ENCODE measurements around the gene ADCY2. TPM values are rescaled to one million over a fixed set of nuclear protein-coding genes. Genes with fewer than 3 reads are reported as not detected.

Gene ADCY2
- polyA plus RNA-seq, 1 experiment = not detected

DNA sequence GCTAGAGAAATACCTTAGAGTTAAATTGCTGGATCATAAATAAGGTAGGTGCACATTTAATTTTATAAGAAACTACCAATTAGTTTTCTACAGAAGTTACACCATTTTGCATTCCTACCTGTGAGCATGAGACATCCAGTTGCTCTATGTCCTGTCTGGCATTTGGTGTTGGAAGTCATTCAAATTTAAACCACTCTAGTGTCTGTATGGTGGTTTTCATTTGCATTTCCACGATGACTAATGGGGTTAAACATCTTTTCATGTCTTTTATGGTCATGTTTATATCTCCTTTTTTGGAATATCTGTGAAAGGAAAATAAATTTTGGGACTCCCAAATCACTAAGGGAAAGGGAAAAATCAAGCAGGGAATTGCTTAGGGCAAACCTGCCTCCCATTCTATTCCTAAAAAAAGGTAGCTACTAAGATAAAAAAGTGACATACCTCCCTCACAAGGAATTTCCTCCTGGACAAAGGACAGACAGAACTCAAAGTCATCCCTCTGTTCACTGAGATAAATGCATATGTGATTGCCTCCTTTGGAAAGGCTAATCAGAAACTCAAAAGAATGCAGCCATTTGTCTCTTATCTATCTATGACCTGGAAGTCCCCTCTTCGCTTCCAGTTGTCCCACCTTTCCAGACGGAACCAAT is 31.6 kb upstream of the ADCY2 start:
- Histone ChIP-seq H3K4me3 (ENCODE audit: low read depth, low read length) (no peak overlapping the region), H3K27ac (ENCODE audit: low read depth, low read length) (no peak overlapping the region), H3K27me3 (ENCODE audit: control insufficient read depth, insufficient read depth, low read length) (no peaks in the 10 kb centered on the region), H3K9me3 (ENCODE audit: control insufficient read depth, insufficient read depth, low read length) (peaks cover 15% of the 10 kb centered on the region)
- ChIA-PET POLR2A (no interaction called here), CTCF (no interaction called here)
- no peak for DNase-seq (ENCODE audit: low read depth, low spot score)
- no peak for TF ChIP-seq CTCF (IDR thresholded peaks at IDR 0.05; ENCODE audit: low read depth, low read length)

- CTCF ChIA-PET = no interaction called here
- POLR2A ChIA-PET = no interaction called here
- no peaks in the 10 kb centered on the region for H3K27me3 ChIP-seq (ENCODE audit: control insufficient read depth, insufficient read depth, low read length)
- TF ChIP-seq CTCF (IDR thresholded peaks at IDR 0.05; ENCODE audit: low read depth, low read length) = no peak
- no peak for DNase-seq (ENCODE audit: low read depth, low spot score)
- H3K9me3 ChIP-seq (ENCODE audit: control insufficient read depth, insufficient read depth, low read length) = peaks cover 16% of the 10 kb centered on the region
- no peak overlapping the region for H3K27ac ChIP-seq (ENCODE audit: low read depth, low read length)
- H3K4me3 ChIP-seq (ENCODE audit: low read depth, low read length) = no peak overlapping the region
These were observed 28.2 kb upstream of the ADCY2 start for GRCh38 chr5:7367780-7368179.

GRCh38 chr5:7372399-7372798 is 23.5 kb upstream of the ADCY2 start:
- Histone ChIP-seq H3K27me3 (ENCODE audit: control insufficient read depth, insufficient read depth, low read length) (no peaks in the 10 kb centered on the region), H3K4me3 (ENCODE audit: low read depth, low read length) (no peak overlapping the region), H3K9me3 (ENCODE audit: control insufficient read depth, insufficient read depth, low read length) (peaks cover 28% of the 10 kb centered on the region), H3K27ac (ENCODE audit: low read depth, low read length) (no peak overlapping the region)
- no peak for TF ChIP-seq CTCF (IDR thresholded peaks at IDR 0.05; ENCODE audit: low read depth, low read length)
- ChIA-PET POLR2A (no interaction called here), CTCF (no interaction called here)
- DNase-seq (ENCODE audit: low read depth, low spot score) = no peak

DNA sequence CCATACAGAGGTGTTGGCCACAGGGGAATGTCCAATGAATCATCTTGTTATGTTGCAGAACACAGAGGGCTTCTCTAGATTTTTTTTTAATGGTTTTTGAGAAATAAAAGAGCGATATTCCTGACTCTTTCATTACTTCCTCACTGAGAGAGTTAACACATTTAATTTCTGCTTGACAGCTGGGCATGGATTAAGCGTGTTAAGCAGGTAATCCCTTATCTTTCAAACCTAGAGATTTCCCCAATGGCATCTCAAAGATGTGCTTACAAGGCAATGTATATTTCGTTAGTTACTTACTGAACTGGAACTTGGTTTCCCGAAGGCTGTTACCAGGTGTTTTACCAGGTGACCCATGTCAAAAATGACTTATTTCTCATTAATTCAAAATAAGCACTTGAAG is 21.8 kb upstream of the ADCY2 start:
- POLR2A ChIA-PET = no interaction called here
- Histone ChIP-seq H3K27me3 (ENCODE audit: control insufficient read depth, insufficient read depth, low read length) (no peaks in the 10 kb centered on the region), H3K4me3 (ENCODE audit: low read depth, low read length) (no peak overlapping the region), H3K27ac (ENCODE audit: low read depth, low read length) (no peak overlapping the region), H3K9me3 (ENCODE audit: control insufficient read depth, insufficient read depth, low read length) (peaks cover 19% of the 10 kb centered on the region)
- no peak for TF ChIP-seq CTCF (IDR thresholded peaks at IDR 0.05; ENCODE audit: low read depth, low read length)
- CTCF ChIA-PET = no interaction called here
- DNase-seq (ENCODE audit: low read depth, low spot score) = no peak

DNA sequence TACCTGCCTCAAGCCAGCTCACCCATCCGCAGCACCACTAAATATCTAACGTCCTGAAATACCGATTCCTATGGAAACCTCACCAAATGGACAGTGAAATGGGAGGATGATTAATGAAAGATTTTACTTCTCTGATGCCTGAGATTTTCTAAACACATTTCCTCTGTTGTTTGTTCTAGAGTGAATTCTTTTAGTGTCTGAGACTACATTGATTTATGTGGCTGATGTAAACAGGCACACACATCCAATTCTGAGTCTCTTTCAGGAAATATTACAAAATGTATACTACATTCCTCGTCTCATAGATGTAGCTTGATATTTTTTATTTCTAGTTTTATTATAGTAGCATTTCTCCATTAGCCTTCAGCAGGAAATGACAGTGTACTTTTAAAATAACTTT is 20.5 kb upstream of the ADCY2 start:
- Histone ChIP-seq H3K27me3 (ENCODE audit: control insufficient read depth, insufficient read depth, low read length) (no peaks in the 10 kb centered on the region), H3K4me3 (ENCODE audit: low read depth, low read length) (no peak overlapping the region), H3K9me3 (ENCODE audit: control insufficient read depth, insufficient read depth, low read length) (peaks cover 18% of the 10 kb centered on the region), H3K27ac (ENCODE audit: low read depth, low read length) (no peak overlapping the region)
- ChIA-PET CTCF (no interaction called here), POLR2A (no interaction called here)
- TF ChIP-seq CTCF (IDR thresholded peaks at IDR 0.05; ENCODE audit: low read depth, low read length) = no peak
- DNase-seq (ENCODE audit: low read depth, low spot score) = no peak
